GM20000 (cell line): ENCODE measurements around the gene OSBP2.
A peak's percentile ranks its signal among the peaks of the same experiment; 100 is the strongest.

ENCODE experiments used
- DNase-seq: peaks from one replicate; pipeline ENCODE4 v3.0.0; 2012; ENCODE audit warnings: low spot score
- CTCF ChIP-seq: IDR thresholded peaks from 2 replicates; pipeline ENCODE4 v1.5.1; 2012; ENCODE audit warnings: mild to moderate bottlenecking, control low read depth; ENCODE audit errors: extremely low read depth, missing control alignments

The OSBP2 gene

GRCh38 chr22:30802202-30803166, 107.8 kb downstream of the OSBP2 start:
- DNase-seq = peak; percentile 86
- TF ChIP-seq CTCF = no peak

GRCh38 chr22:30803679-30804078, 109.0 kb downstream of the OSBP2 start:
- no peak for TF ChIP-seq CTCF
- no peak for DNase-seq

- no peak for TF ChIP-seq CTCF
- DNase-seq = no peak
Observed at GRCh38 chr22:30804626-30805025, 110.0 kb downstream of the OSBP2 start.

- no peak for DNase-seq
- no peak for TF ChIP-seq CTCF
Observed at GRCh38 chr22:30806391-30806861, 111.8 kb downstream of the OSBP2 start.

GRCh38 chr22:30809086-30809485, 114.4 kb downstream of the OSBP2 start:
- DNase-seq = no peak
- no peak for TF ChIP-seq CTCF

GRCh38 chr22:30810105-30810504, 115.4 kb downstream of the OSBP2 start:
- no peak for TF ChIP-seq CTCF
- no peak for DNase-seq

GRCh38 chr22:30813936-30814335, 119.3 kb downstream of the OSBP2 start:
- TF ChIP-seq CTCF = no peak

More at GRCh38 chr22:30813936-30814335, 119.3 kb downstream of the OSBP2 start:
- DNase-seq = no peak
